T-cell (primary cell): ENCODE measurements around the gene VAV2. TPM values are rescaled to one million over a fixed set of nuclear protein-coding genes. Genes with fewer than 3 reads are reported as not detected.

Experiments
- ATAC-seq, 4 experiments: fragments of 200-7000 bp in 3 of 4; fragments of 150-1000 bp in 1 of 4; cut with Tn5 transposase; replicated peaks in 1 of 4; 1 replicate in 3 of 4; 2 replicates in 1 of 4; pipeline ENCODE4 v1.10.0; 2021; ENCODE audit warnings: moderate library complexity in 3 of 4, mild to moderate bottlenecking in 2 of 4, moderate number of reproducible peaks in 1 of 4
- CTCF ChIA-PET, 2 donors: fragments of 300-600 bp; sonication (Branson Sonifier 250); formaldehyde crosslinking; loops; one replicate each; lab custom pipeline; 2022; ENCODE audit warnings: antibody characterized with exemption in 2 of 2; lab: Charles Lee
- POLR2A ChIA-PET, 2 donors: fragments of 300-600 bp; sonication (Branson Sonifier 250); formaldehyde crosslinking; loops; one replicate each; lab custom pipeline; 2022; ENCODE audit warnings: antibody characterized with exemption in 2 of 2; lab: Charles Lee
- DNase-seq, 35 experiments: peaks; one replicate each; pipeline versions ENCODE4 v3.0.0 to v3.0.0-alpha.2; 2013 to 2023
- H3K27ac ChIP-seq: one replicate; pipeline ENCODE4 v1.5.1; 2013; ENCODE audit warnings: low read length
- H3K27me3 ChIP-seq, 2 experiments: replicated peaks in 1 of 2; 1 replicate in 1 of 2; 2 replicates in 1 of 2; pipeline versions ENCODE4 v1.6.1 to v1.7.0; 2013; ENCODE audit warnings: low read length in 1 of 2, mixed read lengths in 1 of 2; ENCODE audit not compliant: control insufficient read depth in 2 of 2, insufficient read depth in 2 of 2; ENCODE audit errors: extremely low read depth in 1 of 2
- H3K36me3 ChIP-seq, 2 donors: 1 replicate in 1 of 2; 2 replicates in 1 of 2; pipeline versions ENCODE4 v1.6.1 to v1.7.0; 2013; ENCODE audit warnings: low read length in 1 of 2; ENCODE audit not compliant: control insufficient read depth in 2 of 2, insufficient read depth in 1 of 2; ENCODE audit errors: extremely low read depth in 1 of 2
- H3K4me1 ChIP-seq, 2 experiments: 1 replicate in 1 of 2; 2 replicates in 1 of 2; pipeline versions ENCODE4 v1.6.1 to v1.7.0; 2013; ENCODE audit warnings: low read length in 2 of 2, mixed read lengths in 1 of 2; ENCODE audit not compliant: insufficient read depth in 2 of 2, control insufficient read depth in 1 of 2; ENCODE audit errors: extremely low read depth in 1 of 2
- H3K4me3 ChIP-seq, 2 donors: 1 replicate in 1 of 2; 2 replicates in 1 of 2; pipeline versions ENCODE4 v1.5.1 to v1.7.0; 2013; ENCODE audit warnings: mild to moderate bottlenecking in 2 of 2, low read length in 1 of 2, moderate library complexity in 1 of 2; ENCODE audit not compliant: control insufficient read depth in 1 of 2; ENCODE audit errors: extremely low read depth in 1 of 2
- H3K9me3 ChIP-seq: 2 replicates; pipeline ENCODE4 v1.7.0; 2013
- H3K27ac Mint-ChIP-seq, 2 donors: one replicate each; pipeline ENCODE4 v1.8.0; 2020 to 2021; ENCODE audit warnings: mild to moderate bottlenecking in 2 of 2, mixed read lengths in 2 of 2
- H3K27me3 Mint-ChIP-seq, 2 donors: one replicate each; pipeline ENCODE4 v1.8.0; 2021 to 2022; ENCODE audit warnings: mixed read lengths in 2 of 2
- H3K36me3 Mint-ChIP-seq: one replicate; pipeline ENCODE4 v1.8.0; 2021; ENCODE audit warnings: mixed read lengths
- H3K4me1 Mint-ChIP-seq, 3 donors: one replicate each; pipeline ENCODE4 v1.8.0; 2020 to 2022; ENCODE audit warnings: mixed read lengths in 3 of 3, mild to moderate bottlenecking in 1 of 3
- H3K4me3 Mint-ChIP-seq, 3 donors: one replicate each; pipeline ENCODE4 v1.8.0; 2020 to 2022; ENCODE audit warnings: mild to moderate bottlenecking in 3 of 3, mixed read lengths in 3 of 3, moderate library complexity in 3 of 3
- H3K9me3 Mint-ChIP-seq, 3 donors: one replicate each; pipeline ENCODE4 v1.8.0; 2020 to 2022; ENCODE audit warnings: mixed read lengths in 3 of 3
- WGBS: methylation state at CpG from one replicate; pipeline ENCODE4 v1.1.5; 2013; ENCODE audit warnings: missing lambda C conversion rate; ENCODE audit not compliant: insufficient coverage; 5-methylcytosine and 5-hydroxymethylcytosine counted together
- total RNA-seq, 35 experiments: library from RNA in 6 of 35; stranded (reverse) in 6 of 35; fragments of 120-200 nt in 1 of 35; gene quantifications; one replicate each; pipeline versions ENCODE4 v1.2.1 to v1.2.4 and lab custom pipeline; 2013 to 2026

VAV2 gene
- total RNA-seq, 5 donors from 2014 or later (not counting 1 experiment from before 2014, with no cell fraction given): 1.2 to 7.5 (median 4.9) TPM

GRCh38 chr9:133787754-133788025 lies 204.4 kb downstream of the VAV2 start:
- Histone ChIP-seq H3K4me3 (no peak overlapping the region), H3K4me1 (peaks cover 0 to 1% of the 10 kb centered on the region in 2 experiments), H3K27me3 (peaks cover 0 to 8% of the 10 kb centered on the region in 2 experiments), H3K36me3 (no peaks in the 10 kb centered on the region), H3K9me3 (no peaks in the 10 kb centered on the region), H3K27ac (no peak overlapping the region)
- H3K36me3 Mint-ChIP-seq: no peaks in the 10 kb centered on the region
- no peak overlapping the region for H3K27ac Mint-ChIP-seq
- peaks cover 2 to 20% of the 10 kb centered on the region in 2 donors for H3K27me3 Mint-ChIP-seq
- H3K4me1 Mint-ChIP-seq: peaks cover 0 to 12% (median 9%) of the 10 kb centered on the region in 3 donors
- WGBS: 42% methylated on average over 3 of the region's 5 CpGs
- no peaks in the 10 kb centered on the region for H3K9me3 Mint-ChIP-seq
- H3K4me3 Mint-ChIP-seq: no peak overlapping the region
- ChIA-PET CTCF (no interaction called here), POLR2A (no interaction called here)
- DNase-seq (peak in 1 of 35 experiments; percentile 12), ATAC-seq (no peak)

- H3K4me3 Mint-ChIP-seq: no peak overlapping the region
- no peaks in the 10 kb centered on the region for H3K36me3 Mint-ChIP-seq
- peaks cover 0 to 9% (median 5%) of the 10 kb centered on the region in 3 donors for H3K4me1 Mint-ChIP-seq
- H3K27me3 Mint-ChIP-seq: peaks cover 2 to 17% of the 10 kb centered on the region in 2 donors
- DNase-seq (no peak), ATAC-seq (no peak)
- H3K4me1 ChIP-seq: no peaks in the 10 kb centered on the region
- 84% methylated on average over 15 of the region's 17 CpGs for WGBS
- H3K27ac Mint-ChIP-seq: no peak overlapping the region
- H3K27me3 ChIP-seq: peaks cover 0 to 6% of the 10 kb centered on the region in 2 experiments
- no peak overlapping the region for H3K4me3 ChIP-seq
- no peaks in the 10 kb centered on the region for H3K9me3 Mint-ChIP-seq
- ChIA-PET POLR2A (no interaction called here), CTCF (no interaction called here)
- H3K9me3 ChIP-seq: no peaks in the 10 kb centered on the region
- H3K27ac ChIP-seq: no peak overlapping the region
- H3K36me3 ChIP-seq: no peaks in the 10 kb centered on the region
Measured at GRCh38 chr9:133786907-133787753, 205.0 kb downstream of the VAV2 start.

- no peak overlapping the region for H3K4me3 ChIP-seq
- DNase-seq (peak in 1 of 35 experiments; percentile 30), ATAC-seq (no peak)
- CTCF ChIA-PET: no interaction called here
- no peaks in the 10 kb centered on the region for H3K9me3 ChIP-seq
- H3K27me3 ChIP-seq: peaks cover 0 to 2% of the 10 kb centered on the region in 2 experiments
- no peaks in the 10 kb centered on the region for H3K36me3 ChIP-seq
- no peaks in the 10 kb centered on the region for H3K4me1 ChIP-seq
- no peak overlapping the region for H3K27ac ChIP-seq
- peaks cover 0 to 9% (median 0%) of the 10 kb centered on the region in 3 donors for H3K4me1 Mint-ChIP-seq
- WGBS: 20% methylated on average over 1 of the region's 11 CpGs
- H3K27ac Mint-ChIP-seq: no peak overlapping the region
- H3K9me3 Mint-ChIP-seq: no peaks in the 10 kb centered on the region
- POLR2A ChIA-PET: no interaction called here
- peaks cover 2 to 11% of the 10 kb centered on the region in 2 donors for H3K27me3 Mint-ChIP-seq
- H3K4me3 Mint-ChIP-seq: no peak overlapping the region
- no peaks in the 10 kb centered on the region for H3K36me3 Mint-ChIP-seq
Measured at GRCh38 chr9:133786371-133786753, 205.8 kb downstream of the VAV2 start.

GRCh38 chr9:133785753-133786370 lies 206.3 kb downstream of the VAV2 start:
- H3K4me3 Mint-ChIP-seq: no peak overlapping the region
- Histone ChIP-seq H3K36me3 (no peaks in the 10 kb centered on the region), H3K27ac (no peak overlapping the region), H3K4me3 (no peak overlapping the region), H3K9me3 (no peaks in the 10 kb centered on the region), H3K4me1 (no peaks in the 10 kb centered on the region), H3K27me3 (peaks cover 0 to 2% of the 10 kb centered on the region in 2 experiments)
- no peaks in the 10 kb centered on the region for H3K9me3 Mint-ChIP-seq
- peaks cover 2 to 11% of the 10 kb centered on the region in 2 donors for H3K27me3 Mint-ChIP-seq
- no peak for ATAC-seq
- no peak for DNase-seq
- H3K27ac Mint-ChIP-seq: no peak overlapping the region
- no peaks in the 10 kb centered on the region for H3K36me3 Mint-ChIP-seq
- POLR2A ChIA-PET: no interaction called here
- WGBS: 89% methylated on average over 15 of the region's 16 CpGs
- CTCF ChIA-PET: no interaction called here
- H3K4me1 Mint-ChIP-seq: peaks cover 0 to 9% (median 0%) of the 10 kb centered on the region in 3 donors

- no peak for DNase-seq
- H3K27ac ChIP-seq: no peak overlapping the region
- POLR2A ChIA-PET: no interaction called here
- CTCF ChIA-PET: no interaction called here
- Mint-ChIP-seq H3K4me3 (no peak overlapping the region), H3K36me3 (no peaks in the 10 kb centered on the region), H3K27me3 (peaks cover 2 to 5% of the 10 kb centered on the region in 2 donors), H3K9me3 (no peaks in the 10 kb centered on the region), H3K4me1 (peaks cover 0 to 9% (median 0%) of the 10 kb centered on the region in 3 donors), H3K27ac (no peak overlapping the region)
- no peaks in the 10 kb centered on the region for H3K9me3 ChIP-seq
- ATAC-seq: no peak
- peaks cover 0 to 2% of the 10 kb centered on the region in 2 experiments for H3K27me3 ChIP-seq
- H3K4me3 ChIP-seq: no peak overlapping the region
- H3K4me1 ChIP-seq: no peaks in the 10 kb centered on the region
- WGBS: 91% methylated on average over 22 of the region's 25 CpGs
- no peaks in the 10 kb centered on the region for H3K36me3 ChIP-seq
Measured at GRCh38 chr9:133784731-133785561, 207.2 kb downstream of the VAV2 start.

- Mint-ChIP-seq H3K36me3 (no peaks in the 10 kb centered on the region), H3K9me3 (no peaks in the 10 kb centered on the region), H3K4me3 (no peak overlapping the region), H3K27me3 (no peaks in the 10 kb centered on the region), H3K4me1 (peaks cover 0 to 5% (median 0%) of the 10 kb centered on the region in 3 donors), H3K27ac (no peak overlapping the region)
- no peaks in the 10 kb centered on the region for H3K36me3 ChIP-seq
- no peak for DNase-seq
- H3K27me3 ChIP-seq: no peaks in the 10 kb centered on the region
- no peak overlapping the region for H3K27ac ChIP-seq
- H3K9me3 ChIP-seq: no peaks in the 10 kb centered on the region
- ChIA-PET POLR2A (no interaction called here), CTCF (interaction anchor here (1.0 to 1.9 kb wide), 3 partner anchors 21 to 211 kb away, joined by 3 to 21 read pairs (median 10); no protein-coding TSS in a partner anchor)
- H3K4me1 ChIP-seq: no peaks in the 10 kb centered on the region
- 82% methylated on average over 13 of the region's 13 CpGs for WGBS
- ATAC-seq: no peak
- H3K4me3 ChIP-seq: no peak overlapping the region
Measured at GRCh38 chr9:133783331-133783731, 208.8 kb downstream of the VAV2 start.
